ENCODE measurements around the gene CTDSPL.

DNA sequence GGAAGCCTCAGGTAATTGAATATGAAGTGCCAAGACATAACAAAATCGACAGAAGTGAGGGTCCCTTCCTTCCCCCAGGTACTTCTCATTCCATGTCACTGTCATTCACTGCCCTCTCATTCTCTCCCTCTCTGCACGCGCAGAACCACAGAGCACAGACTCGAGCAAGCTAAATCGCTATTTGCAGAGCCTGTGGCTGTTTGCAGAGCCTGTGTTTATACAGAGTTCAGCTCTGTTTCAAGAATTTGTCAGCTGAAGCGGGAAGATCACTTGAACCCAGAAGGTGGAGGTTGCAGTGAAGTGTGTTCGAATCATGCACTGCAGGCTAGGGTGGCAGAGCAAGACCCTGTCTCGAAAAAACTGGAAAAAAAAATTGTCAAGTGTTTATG lies 131.4 kb downstream of the CTDSPL start:
- no peak for TF ChIP-seq CTCF (IDR thresholded peaks at IDR 0.05)
- TF ChIP-seq POLR2A (IDR thresholded peaks at IDR 0.05) = no peak
